ENCODE results near the gene ANKRD39. TPM values are rescaled to one million over a fixed set of nuclear protein-coding genes. Genes with fewer than 3 reads are reported as not detected.

ANKRD39 gene
- total and polyA plus RNA-seq, 10 of the 15 experiments (the other 5 are each of a cell fraction or from before 2014, with no cell fraction given) = 7.4 to 36.2 (median 23.7) TPM

DNA sequence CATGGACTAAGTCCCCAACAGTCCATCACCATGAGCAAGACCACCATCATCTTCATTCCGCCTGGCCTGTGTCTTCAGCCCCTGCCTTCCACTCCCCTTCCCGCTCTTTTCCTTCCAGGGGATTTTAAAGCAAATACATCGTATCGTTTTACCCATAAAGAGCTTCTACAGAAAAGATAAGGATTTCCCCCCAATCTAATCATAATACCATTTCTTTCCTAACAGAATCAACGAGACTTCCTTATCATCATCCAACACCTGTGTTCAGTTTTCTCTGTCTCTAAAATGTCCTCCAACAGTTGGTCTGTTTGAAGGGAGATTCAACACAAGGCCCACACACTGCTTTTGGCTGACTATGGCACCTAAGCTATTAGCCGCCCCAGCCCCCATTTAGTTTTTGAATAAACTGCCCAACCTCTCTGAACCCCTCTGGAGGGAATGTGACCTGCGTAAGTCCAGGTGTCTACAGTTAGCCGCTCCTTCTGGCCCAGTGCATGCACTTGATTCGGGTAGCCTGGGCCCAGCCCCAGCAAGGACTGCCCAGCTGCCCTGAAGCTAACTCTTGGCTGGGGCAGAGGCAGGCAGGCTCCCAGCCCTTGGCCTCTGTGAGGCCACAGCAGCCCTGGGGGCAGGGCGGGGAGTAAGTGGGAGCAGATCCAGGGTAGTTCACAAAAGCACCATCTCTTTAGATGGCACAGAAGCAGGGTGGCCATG, 37.4 kb upstream of the ANKRD39 start (continued):
- TF ChIP-seq GABPA (IDR thresholded peaks at IDR 0.05; ENCODE audit: low read depth) (no peak), RELA (IDR thresholded peaks at IDR 0.05; ENCODE audit: borderline replicate concordance, partially characterized antibody) (no peak), EZH2 (IDR thresholded peaks at IDR 0.05; ENCODE audit: borderline replicate concordance, control insufficient read depth, low read depth, low read length) (no peak), ZNF217 (IDR thresholded peaks at IDR 0.05) (no peak)

DNA sequence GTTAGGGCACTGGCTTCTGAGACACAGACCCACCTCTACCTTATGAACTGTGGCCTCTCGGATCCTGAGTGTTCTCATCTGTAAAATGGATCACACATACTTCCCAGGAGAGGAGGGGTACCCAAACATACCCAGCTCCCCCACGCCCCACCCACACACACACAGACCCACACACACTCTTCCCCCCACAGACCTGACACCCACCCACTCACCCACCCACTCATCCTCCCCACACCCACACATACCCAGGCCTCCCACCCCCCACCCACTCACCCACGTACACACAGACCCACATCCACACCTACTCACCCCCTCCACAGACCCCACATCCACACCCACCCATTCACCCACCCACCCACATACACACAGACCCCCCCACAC, 36.3 kb upstream of the ANKRD39 start:
- no TSS peak for BruUV-seq (replicated peaks)
- intact Hi-C loops (cut with micrococcal nuclease; ENCODE audit: unreplicated experiment) (no loop called here), in situ Hi-C loops (cut with MboI) (no loop called here)
- SMC1A ChIA-PET (ENCODE audit: uncharacterized antibody, unreplicated experiment) = interaction anchor here (1.2 kb wide), 1 partner anchor 11 kb away, joined by 3 read pairs; no protein-coding TSS in a partner anchor
- Histone ChIP-seq H3K27ac (ENCODE audit: control insufficient read depth, insufficient read depth) (no peak overlapping the region), H3K27me3 (replicated peaks in 1 of 2; ENCODE audit: control insufficient read depth in 2 of 2, insufficient read depth in 2 of 2, low read length in 1 of 2) (no peaks in the 10 kb centered on the region; a peak in 1 of 4 replicates), H4K20me1 (ENCODE audit: control insufficient read depth, insufficient read depth) (no peaks in the 10 kb centered on the region), H3K4me1 (ENCODE audit: control insufficient read depth, insufficient read depth, low read length) (no peaks in the 10 kb centered on the region), H3K4me2 (ENCODE audit: control insufficient read depth, insufficient read depth) (no peak overlapping the region), H3K36me3 (ENCODE audit: control insufficient read depth in 2 of 2, insufficient read depth in 2 of 2, low read length in 1 of 2) (no peaks in the 10 kb centered on the region), H2AFZ (ENCODE audit: control insufficient read depth, low read depth, low read length) (no peak overlapping the region), H3K9ac (ENCODE audit: control insufficient read depth, insufficient read depth, low read length) (no peak overlapping the region), H3K9me3 (replicated peaks; ENCODE audit: control insufficient read depth, insufficient read depth, low read length) (no peaks in the 10 kb centered on the region), H3K79me2 (ENCODE audit: control insufficient read depth, insufficient read depth, low read length) (no peaks in the 10 kb centered on the region), H3K4me3 (no peak overlapping the region)
- DNase-seq (ENCODE audit: low read depth, low spot score) (no peak), ATAC-seq (no peak), FAIRE-seq (no peak)
- RAD21 ChIA-PET (ENCODE audit: unreplicated experiment) = no interaction called here
- POLR2A ChIA-PET = no interaction called here
- CTCF ChIA-PET = no interaction called here
- 46% methylated on average over 2 of the region's 3 CpGs for WGBS (ENCODE audit: insufficient coverage, insufficient replicate concordance, low lambda C conversion rate, missing lambda C conversion rate)
- TF ChIP-seq ZZZ3 (IDR thresholded peaks at IDR 0.05; ENCODE audit: control insufficient read depth, insufficient read length, low read depth) (no peak), HDGF (IDR thresholded peaks at IDR 0.05) (no peak), BCL11A (IDR thresholded peaks at IDR 0.05; ENCODE audit: low read depth, low read length) (no peak), MTA3 (IDR thresholded peaks at IDR 0.05; ENCODE audit: borderline replicate concordance, low read length) (no peak), EED (IDR thresholded peaks at IDR 0.05; ENCODE audit: low read depth) (no peak), CHD2 (IDR thresholded peaks at IDR 0.05; ENCODE audit: borderline replicate concordance, low read depth, low read length) (no peak), CREM (IDR thresholded peaks at IDR 0.05; ENCODE audit: low read depth) (no peak), WRNIP1 (IDR thresholded peaks at IDR 0.05; ENCODE audit: borderline replicate concordance, low read depth, low read length) (no peak), TBL1XR1 (IDR thresholded peaks at IDR 0.05; ENCODE audit: low read depth, low read length) (no peak), PAX8 (IDR thresholded peaks at IDR 0.05) (no peak), ZNF207 (IDR thresholded peaks at IDR 0.05; ENCODE audit: borderline replicate concordance) (no peak), SIX5 (IDR thresholded peaks at IDR 0.05; ENCODE audit: low read depth, low read length, severe bottlenecking) (no peak)
- TF ChIP-seq, protein P1, sequence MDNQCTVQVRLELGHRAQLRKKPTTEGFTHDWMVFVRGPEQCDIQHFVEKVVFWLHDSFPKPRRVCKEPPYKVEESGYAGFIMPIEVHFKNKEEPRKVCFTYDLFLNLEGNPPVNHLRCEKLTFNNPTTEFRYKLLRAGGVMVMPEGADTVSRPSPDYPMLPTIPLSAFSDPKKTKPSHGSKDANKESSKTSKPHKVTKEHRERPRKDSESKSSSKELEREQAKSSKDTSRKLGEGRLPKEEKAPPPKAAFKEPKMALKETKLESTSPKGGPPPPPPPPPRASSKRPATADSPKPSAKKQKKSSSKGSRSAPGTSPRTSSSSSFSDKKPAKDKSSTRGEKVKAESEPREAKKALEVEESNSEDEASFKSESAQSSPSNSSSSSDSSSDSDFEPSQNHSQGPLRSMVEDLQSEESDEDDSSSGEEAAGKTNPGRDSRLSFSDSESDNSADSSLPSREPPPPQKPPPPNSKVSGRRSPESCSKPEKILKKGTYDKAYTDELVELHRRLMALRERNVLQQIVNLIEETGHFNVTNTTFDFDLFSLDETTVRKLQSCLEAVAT (IDR thresholded peaks at IDR 0.05) = no peak
- TF ChIP-seq, protein P2, sequence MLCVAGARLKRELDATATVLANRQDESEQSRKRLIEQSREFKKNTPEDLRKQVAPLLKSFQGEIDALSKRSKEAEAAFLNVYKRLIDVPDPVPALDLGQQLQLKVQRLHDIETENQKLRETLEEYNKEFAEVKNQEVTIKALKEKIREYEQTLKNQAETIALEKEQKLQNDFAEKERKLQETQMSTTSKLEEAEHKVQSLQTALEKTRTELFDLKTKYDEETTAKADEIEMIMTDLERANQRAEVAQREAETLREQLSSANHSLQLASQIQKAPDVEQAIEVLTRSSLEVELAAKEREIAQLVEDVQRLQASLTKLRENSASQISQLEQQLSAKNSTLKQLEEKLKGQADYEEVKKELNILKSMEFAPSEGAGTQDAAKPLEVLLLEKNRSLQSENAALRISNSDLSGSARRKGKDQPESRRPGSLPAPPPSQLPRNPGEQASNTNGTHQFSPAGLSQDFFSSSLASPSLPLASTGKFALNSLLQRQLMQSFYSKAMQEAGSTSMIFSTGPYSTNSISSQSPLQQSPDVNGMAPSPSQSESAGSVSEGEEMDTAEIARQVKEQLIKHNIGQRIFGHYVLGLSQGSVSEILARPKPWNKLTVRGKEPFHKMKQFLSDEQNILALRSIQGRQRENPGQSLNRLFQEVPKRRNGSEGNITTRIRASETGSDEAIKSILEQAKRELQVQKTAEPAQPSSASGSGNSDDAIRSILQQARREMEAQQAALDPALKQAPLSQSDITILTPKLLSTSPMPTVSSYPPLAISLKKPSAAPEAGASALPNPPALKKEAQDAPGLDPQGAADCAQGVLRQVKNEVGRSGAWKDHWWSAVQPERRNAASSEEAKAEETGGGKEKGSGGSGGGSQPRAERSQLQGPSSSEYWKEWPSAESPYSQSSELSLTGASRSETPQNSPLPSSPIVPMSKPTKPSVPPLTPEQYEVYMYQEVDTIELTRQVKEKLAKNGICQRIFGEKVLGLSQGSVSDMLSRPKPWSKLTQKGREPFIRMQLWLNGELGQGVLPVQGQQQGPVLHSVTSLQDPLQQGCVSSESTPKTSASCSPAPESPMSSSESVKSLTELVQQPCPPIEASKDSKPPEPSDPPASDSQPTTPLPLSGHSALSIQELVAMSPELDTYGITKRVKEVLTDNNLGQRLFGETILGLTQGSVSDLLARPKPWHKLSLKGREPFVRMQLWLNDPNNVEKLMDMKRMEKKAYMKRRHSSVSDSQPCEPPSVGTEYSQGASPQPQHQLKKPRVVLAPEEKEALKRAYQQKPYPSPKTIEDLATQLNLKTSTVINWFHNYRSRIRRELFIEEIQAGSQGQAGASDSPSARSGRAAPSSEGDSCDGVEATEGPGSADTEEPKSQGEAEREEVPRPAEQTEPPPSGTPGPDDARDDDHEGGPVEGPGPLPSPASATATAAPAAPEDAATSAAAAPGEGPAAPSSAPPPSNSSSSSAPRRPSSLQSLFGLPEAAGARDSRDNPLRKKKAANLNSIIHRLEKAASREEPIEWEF (IDR thresholded peaks at IDR 0.05; ENCODE audit: insufficient replicate concordance, low read depth, low read length) = no peak

All from GM12878 (cell line).